A549 (cell line): Measurements from ENCODE around the gene LAPTM5. TPM values are rescaled to one million over a fixed set of nuclear protein-coding genes. Genes with fewer than 3 reads are reported as not detected.
"Not testable (repeated sequence)": the region's sequence is repeated elsewhere in the genome, so short reads cannot be mapped to it uniquely, and the experiment has no call there.

ENCODE experiments used
- ATAC-seq, 2 experiments: fragments of 200-7000 bp in 1 of 2; fragments of >200 bp in 1 of 2; cut with Nextera tagmentation in 1 of 2; cut with Tn5 transposase in 1 of 2; 3 replicates each; pipeline versions ENCODE4 v1.8.0 to v1.9.1; 2018 to 2020; ENCODE audit warnings: mild to moderate bottlenecking in 1 of 2, moderate library complexity in 1 of 2
- CTCF ChIA-PET: fragments of 300-600 bp; sonication (Branson Sonifier 250); formaldehyde crosslinking; extraction: SDS; loops from one replicate; lab custom pipeline; 2021; ENCODE audit warnings: antibody characterized with exemption, inconsistent platforms; lab: Yijun Ruan, JAX
- POLR2A ChIA-PET: fragments of 350-600 bp; formaldehyde crosslinking; extraction: SDS; loops from one replicate; lab custom pipeline; 2021; ENCODE audit warnings: antibody characterized with exemption, inconsistent platforms; lab: Yijun Ruan, JAX
- DNase-seq, 2 experiments: peaks; one replicate each; pipeline versions ENCODE4 v3.0.0 to v3.0.0-alpha.2; 2011 to 2016; ENCODE audit warnings: low read depth in 1 of 2, low spot score in 1 of 2
- FAIRE-seq: peaks from 2 replicates; lab custom pipeline; 2011; peaks lifted over from hg19 to GRCh38; lab: Jason Lieb, UNC
- H3K27ac ChIP-seq, 2 experiments: fragments of >200 bp; sonication (Bioruptor Twin); formaldehyde crosslinking; 3 replicates each; pipeline ENCODE4 v1.5.1; 2016 to 2017
- H3K4me1 ChIP-seq: fragments of >200 bp; sonication (Bioruptor Twin); formaldehyde crosslinking; 3 replicates; pipeline ENCODE4 v1.6.1; 2016
- H3K4me2 ChIP-seq: fragments of >200 bp; sonication (Bioruptor Twin); formaldehyde crosslinking; 3 replicates; pipeline ENCODE4 v1.6.1; 2016
- H3K4me3 ChIP-seq: fragments of >200 bp; sonication (Bioruptor Twin); formaldehyde crosslinking; 3 replicates; pipeline ENCODE4 v1.5.1; 2016
- H3K9me3 ChIP-seq: fragments of >200 bp; sonication (Bioruptor Twin); formaldehyde crosslinking; 3 replicates; pipeline ENCODE4 v1.6.1; 2016
- EHF ChIP-seq: fragments of 250-450 bp; sonication (Bioruptor Pico); IDR thresholded peaks from 2 replicates; pipeline ENCODE4 v1.5.0; 2020; ENCODE audit warnings: mild to moderate bottlenecking
- GATA3 ChIP-seq: IDR thresholded peaks from 2 replicates; pipeline ENCODE4 v1.6.1; 2012; ENCODE audit warnings: borderline replicate concordance
- HES2 ChIP-seq: fragments of >200 bp; sonication (Bioruptor Twin); formaldehyde crosslinking; IDR thresholded peaks from 2 replicates; pipeline ENCODE4 v1.6.1; 2016
- HEYL ChIP-seq: fragments of 250-450 bp; sonication (Bioruptor Pico); IDR thresholded peaks from 2 replicates; pipeline ENCODE4 v1.8.0; 2021; ENCODE audit warnings: mild to moderate bottlenecking, moderate library complexity
- HOXA7 ChIP-seq: fragments of 250-450 bp; sonication (Bioruptor Pico); IDR thresholded peaks from 2 replicates; pipeline ENCODE4 v1.5.0; 2020; ENCODE audit warnings: mild to moderate bottlenecking, moderate library complexity
- HOXB13 ChIP-seq: fragments of 250-450 bp; sonication (Bioruptor Pico); IDR thresholded peaks from 2 replicates; pipeline ENCODE4 v1.5.0; 2020; ENCODE audit warnings: low read depth, mild to moderate bottlenecking, moderate library complexity
- JUNB ChIP-seq: fragments of >200 bp; sonication (Bioruptor Twin); formaldehyde crosslinking; IDR thresholded peaks from 2 replicates; pipeline ENCODE4 v1.6.1; 2016
- KDM1A ChIP-seq: fragments of 200-600 bp; sonication (generic); IDR thresholded peaks from 2 replicates; pipeline ENCODE4 v1.6.1; 2016; ENCODE audit warnings: low read depth, mild to moderate bottlenecking
- KDM5A ChIP-seq: fragments of 200-600 bp; sonication (generic); IDR thresholded peaks from 2 replicates; pipeline ENCODE4 v1.6.1; 2016; ENCODE audit warnings: antibody characterized with exemption, mild to moderate bottlenecking
- MAFK ChIP-seq: fragments of 450-650 bp; IDR thresholded peaks from 2 replicates; pipeline ENCODE4 v1.6.1; 2014; ENCODE audit not compliant: partially characterized antibody
- POLR2AphosphoS2 ChIP-seq: conservative IDR thresholded peaks from 2 replicates; pipeline ENCODE4 v1.6.1; 2012; ENCODE audit warnings: low read length, improper control_type of control experiment, inconsistent platforms
- SREBF2 ChIP-seq: fragments of 450-650 bp; IDR thresholded peaks from 2 replicates; pipeline ENCODE4 v1.6.1; 2014; ENCODE audit warnings: mild to moderate bottlenecking, moderate library complexity
- USF2 ChIP-seq: fragments of 450-650 bp; IDR thresholded peaks from 2 replicates; pipeline ENCODE4 v1.6.1; 2014; ENCODE audit warnings: antibody characterized with exemption
- ZFP36 ChIP-seq: fragments of 450-650 bp; IDR thresholded peaks from 2 replicates; pipeline ENCODE4 v1.6.1; 2014; ENCODE audit warnings: borderline replicate concordance; ENCODE audit not compliant: partially characterized antibody
- ZSCAN20 ChIP-seq: fragments of 250-450 bp; sonication (Bioruptor Pico); IDR thresholded peaks from 2 replicates; pipeline ENCODE4 v1.8.0; 2022; ENCODE audit warnings: mild to moderate bottlenecking, moderate library complexity
- WGBS: methylation state at CpG from one replicate; pipeline ENCODE4 v1.1.6; 2017; ENCODE audit errors: missing lambda C conversion rate; 5-methylcytosine and 5-hydroxymethylcytosine counted together
- polyA plus RNA-seq, 4 experiments: library from polyadenylated mRNA; depleted of rRNA in 3 of 4; stranded (reverse); fragments of >200 nt; fragmentation: RNase III in 1 of 4; extraction: RNeasy Plus Mini Kit Qiagen cat#74134 plus additional on column Dnase treatment in 1 of 4; gene quantifications; 2 replicates in 3 of 4; 3 replicates in 1 of 4; pipeline ENCODE4 v1.2.3, GENCODE V29; 2011 to 2017
- TF ChIP-seq, protein P1 (sequence below): fragments of 200-600 bp; sonication (generic); IDR thresholded peaks from 2 replicates; pipeline ENCODE4 v1.6.1; 2016; ENCODE audit warnings: antibody characterized with exemption, mild to moderate bottlenecking, moderate library complexity

The LAPTM5 gene
- polyA plus RNA-seq, 2 of the 4 experiments (the other 2 are of a cell fraction): 0.06 to 0.22 TPM

DNA sequence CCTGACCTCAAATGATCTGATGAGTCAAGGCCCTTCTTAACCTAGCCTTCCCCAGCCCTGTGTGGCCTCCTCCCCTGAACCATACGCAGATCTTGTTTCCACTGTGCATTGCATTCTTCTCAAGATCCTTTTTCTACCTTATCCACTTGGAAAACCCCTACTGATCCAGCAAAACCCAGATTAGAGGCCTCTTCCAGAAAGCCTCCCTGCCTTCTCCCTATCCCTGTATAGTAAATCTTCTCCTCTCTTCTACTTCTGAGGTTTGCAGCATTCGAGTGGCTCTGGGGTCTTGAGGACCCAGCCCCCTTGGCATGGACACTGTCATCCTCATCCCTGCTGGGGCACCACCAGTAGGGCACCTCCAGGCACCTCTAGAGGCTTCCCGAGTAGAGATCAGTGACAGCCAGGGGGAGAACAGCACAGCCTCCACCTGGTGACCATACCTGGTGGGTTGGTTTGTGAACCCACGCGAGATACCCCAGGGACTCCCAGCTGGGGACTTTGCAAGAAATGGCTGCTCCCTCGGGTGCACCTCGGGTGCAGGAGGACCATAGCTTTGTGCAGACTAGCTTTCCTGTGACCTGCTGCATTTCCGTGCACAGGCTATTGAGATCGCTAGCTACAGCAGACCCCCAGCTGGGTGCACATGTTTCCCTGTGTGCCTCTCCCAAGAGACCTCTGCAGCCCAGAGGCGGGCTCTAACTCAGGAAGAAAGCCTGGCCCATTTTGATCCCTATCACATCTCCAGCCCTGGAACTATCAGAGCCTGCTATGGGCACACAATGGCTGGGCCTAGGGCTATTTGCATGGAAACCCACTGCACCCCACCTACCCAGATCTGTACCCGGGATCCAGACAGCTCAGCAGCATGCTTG is 68.4 kb downstream of the LAPTM5 start:
- no peak for DNase-seq
- CTCF ChIA-PET: interaction anchor here (1.2 kb wide), 1 partner anchor 19 kb away, joined by 3 read pairs; no protein-coding TSS in a partner anchor
- 45% methylated on average over 6 of the region's 11 CpGs for WGBS
- ATAC-seq: no peak
- no peaks in the 10 kb centered on the region for H3K9me3 ChIP-seq
- FAIRE-seq: no peak
- no peak overlapping the region for H3K27ac ChIP-seq
- H3K4me1 ChIP-seq: no peaks in the 10 kb centered on the region
- no peak overlapping the region for H3K4me2 ChIP-seq
- no peak overlapping the region for H3K4me3 ChIP-seq
- POLR2A ChIA-PET: no interaction called here
- no peak for TF ChIP-seq KDM5A
- no peak for TF ChIP-seq USF2
- no peak for TF ChIP-seq ZFP36
- no peak for TF ChIP-seq MAFK
- TF ChIP-seq, protein P1, sequence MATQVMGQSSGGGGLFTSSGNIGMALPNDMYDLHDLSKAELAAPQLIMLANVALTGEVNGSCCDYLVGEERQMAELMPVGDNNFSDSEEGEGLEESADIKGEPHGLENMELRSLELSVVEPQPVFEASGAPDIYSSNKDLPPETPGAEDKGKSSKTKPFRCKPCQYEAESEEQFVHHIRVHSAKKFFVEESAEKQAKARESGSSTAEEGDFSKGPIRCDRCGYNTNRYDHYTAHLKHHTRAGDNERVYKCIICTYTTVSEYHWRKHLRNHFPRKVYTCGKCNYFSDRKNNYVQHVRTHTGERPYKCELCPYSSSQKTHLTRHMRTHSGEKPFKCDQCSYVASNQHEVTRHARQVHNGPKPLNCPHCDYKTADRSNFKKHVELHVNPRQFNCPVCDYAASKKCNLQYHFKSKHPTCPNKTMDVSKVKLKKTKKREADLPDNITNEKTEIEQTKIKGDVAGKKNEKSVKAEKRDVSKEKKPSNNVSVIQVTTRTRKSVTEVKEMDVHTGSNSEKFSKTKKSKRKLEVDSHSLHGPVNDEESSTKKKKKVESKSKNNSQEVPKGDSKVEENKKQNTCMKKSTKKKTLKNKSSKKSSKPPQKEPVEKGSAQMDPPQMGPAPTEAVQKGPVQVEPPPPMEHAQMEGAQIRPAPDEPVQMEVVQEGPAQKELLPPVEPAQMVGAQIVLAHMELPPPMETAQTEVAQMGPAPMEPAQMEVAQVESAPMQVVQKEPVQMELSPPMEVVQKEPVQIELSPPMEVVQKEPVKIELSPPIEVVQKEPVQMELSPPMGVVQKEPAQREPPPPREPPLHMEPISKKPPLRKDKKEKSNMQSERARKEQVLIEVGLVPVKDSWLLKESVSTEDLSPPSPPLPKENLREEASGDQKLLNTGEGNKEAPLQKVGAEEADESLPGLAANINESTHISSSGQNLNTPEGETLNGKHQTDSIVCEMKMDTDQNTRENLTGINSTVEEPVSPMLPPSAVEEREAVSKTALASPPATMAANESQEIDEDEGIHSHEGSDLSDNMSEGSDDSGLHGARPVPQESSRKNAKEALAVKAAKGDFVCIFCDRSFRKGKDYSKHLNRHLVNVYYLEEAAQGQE: no peak
- no peak for TF ChIP-seq JUNB
- no peak for TF ChIP-seq POLR2AphosphoS2
- no peak for TF ChIP-seq EHF (CRISPR knock-in tag)
- TF ChIP-seq HOXB13: no peak
- no peak for TF ChIP-seq GATA3
- no peak for TF ChIP-seq HEYL (CRISPR knock-in tag)
- no peak for TF ChIP-seq HES2
- TF ChIP-seq KDM1A: no peak
- no peak for TF ChIP-seq ZSCAN20 (CRISPR knock-in tag)
- no peak for TF ChIP-seq HOXA7 (CRISPR knock-in tag)
- TF ChIP-seq SREBF2: no peak

- H3K4me2 ChIP-seq, DNase-seq, H3K9me3 ChIP-seq, CTCF ChIA-PET, ATAC-seq, FAIRE-seq, H3K27ac ChIP-seq, POLR2A ChIA-PET, H3K4me1 ChIP-seq, H3K4me3 ChIP-seq: not testable (repeated sequence)
- WGBS: 70% methylated on average over 9 of the region's 9 CpGs
These were observed 69.1 kb downstream of the LAPTM5 start for GRCh38 chr1:30688516-30688915.

GRCh38 chr1:30687886-30688285 is 69.7 kb downstream of the LAPTM5 start:
- no peak for ATAC-seq
- DNase-seq: no peak
- no peak for FAIRE-seq
- CTCF ChIA-PET: no interaction called here
- WGBS: 91% methylated on average over 6 of the region's 6 CpGs
- TF ChIP-seq HOXA7 (CRISPR knock-in tag): no peak
- TF ChIP-seq, all 56 proteins: peak for 0
- H3K4me1 ChIP-seq: no peaks in the 10 kb centered on the region
- no peaks in the 10 kb centered on the region for H3K9me3 ChIP-seq
- no peak overlapping the region for H3K4me3 ChIP-seq
- no peak overlapping the region for H3K4me2 ChIP-seq
- no peak overlapping the region for H3K27ac ChIP-seq
- POLR2A ChIA-PET: no interaction called here
